Fibroblast of villous mesenchyme (primary cell): ENCODE data around the gene ABRACL. TPM values are rescaled to one million over a fixed set of nuclear protein-coding genes. Genes with fewer than 3 reads are reported as not detected.

ENCODE experiments used
- DNase-seq: peaks from one replicate; pipeline ENCODE4 v3.0.0-alpha.2; 2010; ENCODE audit warnings: low read depth
- H3K4me3 ChIP-seq: 2 replicates; pipeline ENCODE4 v1.5.1; 2011; ENCODE audit warnings: low read depth, mild to moderate bottlenecking, low read length
- CTCF ChIP-seq: IDR thresholded peaks from 2 replicates; pipeline ENCODE4 v1.5.1; 2012; ENCODE audit warnings: low read depth, mild to moderate bottlenecking, low read length; ENCODE audit not compliant: insufficient read depth
- total RNA-seq: library from RNA; depleted of rRNA; stranded (reverse); fragments of >200 nt; gene quantifications from 2 replicates; pipeline ENCODE4 v1.2.3, GENCODE V29; 2012

The ABRACL gene
- total RNA-seq, 1 donor = 54.4 TPM

GRCh38 chr6:139068846-139069245 lies 40.3 kb downstream of the ABRACL start:
- H3K4me3 ChIP-seq = no peak overlapping the region
- DNase-seq = no peak
- no peak for TF ChIP-seq CTCF

- no peak for DNase-seq
- no peak for TF ChIP-seq CTCF
Measured at GRCh38 chr6:139073118-139073517, 44.6 kb downstream of the ABRACL start.

GRCh38 chr6:139079018-139079417 lies 50.5 kb downstream of the ABRACL start:
- no peak for TF ChIP-seq CTCF
- H3K4me3 ChIP-seq = no peak overlapping the region
- no peak for DNase-seq

More at GRCh38 chr6:139073118-139073517, 44.6 kb downstream of the ABRACL start:
- H3K4me3 ChIP-seq = no peak overlapping the region

GRCh38 chr6:139080255-139080920 lies 51.8 kb downstream of the ABRACL start:
- no peak for DNase-seq
- no peak for TF ChIP-seq CTCF

GRCh38 chr6:139081471-139081870 lies 52.9 kb downstream of the ABRACL start:
- no peak overlapping the region for H3K4me3 ChIP-seq
- TF ChIP-seq CTCF = no peak
- peak; percentile 14 for DNase-seq

More at GRCh38 chr6:139080255-139080920, 51.8 kb downstream of the ABRACL start:
- no peak overlapping the region for H3K4me3 ChIP-seq

- no peak for DNase-seq
- no peak for TF ChIP-seq CTCF
- no peak overlapping the region for H3K4me3 ChIP-seq
Measured at GRCh38 chr6:139082370-139082769, 53.8 kb downstream of the ABRACL start.

GRCh38 chr6:139091826-139092225 lies 63.3 kb downstream of the ABRACL start:
- DNase-seq = no peak
- H3K4me3 ChIP-seq = no peak overlapping the region
- TF ChIP-seq CTCF = no peak
